ENCODE results near the gene UTF1.
"Not testable (repeated sequence)": the region's sequence is repeated elsewhere in the genome, so short reads cannot be mapped to it uniquely, and the experiment has no call there.

Gene UTF1

DNA sequence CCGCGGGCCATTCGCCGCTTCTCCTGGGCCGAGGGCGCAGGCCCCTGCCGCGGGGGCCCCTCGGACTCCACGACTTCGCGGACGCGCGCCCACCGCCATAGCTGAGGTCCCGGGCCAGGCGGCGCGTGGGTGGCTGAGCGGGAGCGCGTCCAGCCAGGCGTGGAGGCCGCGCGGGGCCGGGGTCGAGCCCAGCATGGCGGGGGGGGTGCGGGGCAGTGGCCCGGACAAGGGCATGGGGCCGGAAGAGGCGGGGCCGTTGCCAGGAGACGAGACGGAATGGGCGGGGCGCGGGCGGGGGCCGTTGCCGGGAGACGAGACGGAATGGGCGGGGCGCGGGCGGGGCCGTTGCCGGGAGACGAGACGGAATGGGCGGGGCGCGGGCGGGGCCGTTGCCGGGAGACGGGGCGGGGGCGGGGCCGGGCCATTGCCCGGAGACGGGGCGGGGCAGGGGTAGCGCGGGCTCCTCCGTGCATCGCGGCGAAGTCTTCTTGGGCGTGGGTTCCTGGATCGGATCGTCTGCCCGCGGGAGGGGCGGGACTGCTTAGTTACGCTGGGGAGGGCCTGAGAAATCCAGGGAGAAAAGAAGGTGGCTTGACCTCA, 31.8 kb downstream of the UTF1 start:
- peak overlapping the region; percentile 83 for H3K27ac ChIP-seq (ENCODE audit: low read depth, low read length)
- no peaks in the 10 kb centered on the region for H3K36me3 ChIP-seq (ENCODE audit: control insufficient read depth, insufficient read depth, low read length)
- H3K4me1 ChIP-seq (ENCODE audit: control insufficient read depth, insufficient read depth, low read length) = peaks cover 6% of the 10 kb centered on the region
- peak overlapping the region; percentile 77 for H3K4me3 ChIP-seq (ENCODE audit: low read length)
- H3K9ac ChIP-seq (ENCODE audit: low read length) = no peak overlapping the region
- H3K27me3 ChIP-seq (ENCODE audit: control insufficient read depth, insufficient read depth, low read length) = no peaks in the 10 kb centered on the region

DNA sequence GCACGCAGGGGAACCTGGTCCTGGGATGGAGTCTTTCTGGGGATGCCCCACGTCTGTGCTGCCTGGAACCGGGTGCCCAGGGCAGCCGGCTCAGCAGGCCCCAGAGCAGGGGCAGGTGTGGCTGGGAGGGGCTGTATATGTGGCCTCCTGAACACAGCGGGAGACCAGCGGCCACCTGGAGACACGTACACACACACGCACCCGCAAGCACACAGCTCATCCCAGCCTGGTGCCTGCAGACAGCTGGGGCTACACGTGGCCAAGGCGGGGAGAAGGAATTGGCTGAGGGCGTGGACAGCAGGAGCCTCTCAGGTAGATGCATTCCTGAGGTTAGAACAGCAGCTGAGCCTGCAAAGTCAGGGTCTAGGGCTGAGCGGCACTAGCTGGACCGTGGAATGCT, 32.7 kb downstream of the UTF1 start:
- Histone ChIP-seq H3K9ac (ENCODE audit: low read length) (no peak overlapping the region), H3K27ac (ENCODE audit: low read depth, low read length) (no peak overlapping the region)

DNA sequence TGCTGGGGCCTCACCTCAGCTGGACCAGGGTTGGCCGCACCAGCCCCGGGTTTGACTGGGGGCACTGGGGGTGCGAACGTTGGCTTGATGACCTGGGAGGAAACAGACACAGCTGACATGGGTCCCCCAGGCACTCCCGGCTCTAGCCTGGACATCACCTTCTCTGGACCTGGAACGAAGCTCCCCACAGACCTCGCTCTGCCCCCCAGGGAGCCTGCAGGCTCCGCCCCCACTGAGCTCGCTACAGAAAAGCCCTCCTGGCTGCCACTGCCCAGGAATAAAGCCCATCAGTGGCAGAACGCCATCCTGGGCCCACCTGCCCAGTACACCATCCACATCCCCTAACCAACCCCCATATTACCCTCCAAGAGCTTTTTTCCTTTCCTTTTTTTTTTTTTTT, 33.7 kb downstream of the UTF1 start:
- Histone ChIP-seq H3K9ac (ENCODE audit: low read length) (no peak overlapping the region), H3K4me3 (ENCODE audit: low read length) (no peak overlapping the region), H3K4me1 (ENCODE audit: control insufficient read depth, insufficient read depth, low read length) (peaks cover 6% of the 10 kb centered on the region), H3K27ac (ENCODE audit: low read depth, low read length) (no peak overlapping the region), H3K36me3 (ENCODE audit: control insufficient read depth, insufficient read depth, low read length) (no peaks in the 10 kb centered on the region), H3K27me3 (ENCODE audit: control insufficient read depth, insufficient read depth, low read length) (no peaks in the 10 kb centered on the region)

More for the DNA sequence above, 32.7 kb downstream of the UTF1 start:
- Histone ChIP-seq H3K4me3 (ENCODE audit: low read length) (peak overlapping the region; percentile 22), H3K4me1 (ENCODE audit: control insufficient read depth, insufficient read depth, low read length) (peaks cover 6% of the 10 kb centered on the region), H3K27me3 (ENCODE audit: control insufficient read depth, insufficient read depth, low read length) (no peaks in the 10 kb centered on the region), H3K36me3 (ENCODE audit: control insufficient read depth, insufficient read depth, low read length) (no peaks in the 10 kb centered on the region)

DNA sequence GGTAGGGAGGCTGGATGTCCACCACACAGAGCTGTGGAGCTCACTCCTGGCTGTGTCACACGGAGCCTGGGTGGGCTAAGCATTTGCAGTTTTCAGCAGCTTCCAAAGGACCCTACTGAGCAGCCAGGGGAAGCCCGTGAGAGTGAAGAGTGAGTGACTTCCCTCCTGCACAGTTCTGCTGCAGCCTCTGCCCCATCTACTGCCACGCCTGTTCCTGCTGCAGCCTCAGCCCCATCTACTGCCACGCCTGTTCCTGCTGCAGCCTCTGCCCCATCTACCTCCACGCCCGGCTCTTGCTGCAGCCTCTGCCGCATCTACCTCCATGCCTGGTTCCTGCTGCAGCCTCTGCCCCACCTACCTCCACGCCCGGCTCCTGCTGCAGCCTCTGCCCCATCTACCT, 34.4 kb downstream of the UTF1 start:
- Histone ChIP-seq H3K4me3 (ENCODE audit: low read length) (no peak overlapping the region), H3K36me3 (ENCODE audit: control insufficient read depth, insufficient read depth, low read length) (no peaks in the 10 kb centered on the region), H3K27me3 (ENCODE audit: control insufficient read depth, insufficient read depth, low read length) (no peaks in the 10 kb centered on the region), H3K27ac (ENCODE audit: low read depth, low read length) (no peak overlapping the region), H3K9ac (ENCODE audit: low read length) (no peak overlapping the region), H3K4me1 (ENCODE audit: control insufficient read depth, insufficient read depth, low read length) (peaks cover 6% of the 10 kb centered on the region)

DNA sequence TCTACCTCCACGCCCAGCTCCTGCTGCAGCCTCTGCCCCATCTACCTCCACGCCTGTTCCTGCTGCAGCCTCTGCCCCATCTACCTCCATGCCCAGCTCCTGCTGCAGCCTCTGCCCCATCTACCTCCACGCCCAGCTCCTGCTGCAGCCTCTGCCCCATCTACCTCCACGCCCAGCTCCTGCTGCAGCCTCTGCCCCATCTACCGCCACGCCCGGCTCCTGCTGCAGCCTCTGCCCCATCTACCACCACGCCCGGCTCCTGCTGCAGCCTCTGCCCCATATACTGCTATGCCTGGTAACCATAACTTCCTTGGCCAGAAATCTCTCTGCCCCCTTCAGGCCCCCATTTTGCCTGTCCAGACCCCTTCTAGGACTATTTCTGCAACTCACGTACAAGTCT, 35.0 kb downstream of the UTF1 start:
- not testable (repeated sequence) for H3K9ac ChIP-seq (ENCODE audit: low read length); H3K4me1 ChIP-seq (ENCODE audit: control insufficient read depth, insufficient read depth, low read length); H3K4me3 ChIP-seq (ENCODE audit: low read length); H3K27me3 ChIP-seq (ENCODE audit: control insufficient read depth, insufficient read depth, low read length); H3K36me3 ChIP-seq (ENCODE audit: control insufficient read depth, insufficient read depth, low read length); H3K27ac ChIP-seq (ENCODE audit: low read depth, low read length)

DNA sequence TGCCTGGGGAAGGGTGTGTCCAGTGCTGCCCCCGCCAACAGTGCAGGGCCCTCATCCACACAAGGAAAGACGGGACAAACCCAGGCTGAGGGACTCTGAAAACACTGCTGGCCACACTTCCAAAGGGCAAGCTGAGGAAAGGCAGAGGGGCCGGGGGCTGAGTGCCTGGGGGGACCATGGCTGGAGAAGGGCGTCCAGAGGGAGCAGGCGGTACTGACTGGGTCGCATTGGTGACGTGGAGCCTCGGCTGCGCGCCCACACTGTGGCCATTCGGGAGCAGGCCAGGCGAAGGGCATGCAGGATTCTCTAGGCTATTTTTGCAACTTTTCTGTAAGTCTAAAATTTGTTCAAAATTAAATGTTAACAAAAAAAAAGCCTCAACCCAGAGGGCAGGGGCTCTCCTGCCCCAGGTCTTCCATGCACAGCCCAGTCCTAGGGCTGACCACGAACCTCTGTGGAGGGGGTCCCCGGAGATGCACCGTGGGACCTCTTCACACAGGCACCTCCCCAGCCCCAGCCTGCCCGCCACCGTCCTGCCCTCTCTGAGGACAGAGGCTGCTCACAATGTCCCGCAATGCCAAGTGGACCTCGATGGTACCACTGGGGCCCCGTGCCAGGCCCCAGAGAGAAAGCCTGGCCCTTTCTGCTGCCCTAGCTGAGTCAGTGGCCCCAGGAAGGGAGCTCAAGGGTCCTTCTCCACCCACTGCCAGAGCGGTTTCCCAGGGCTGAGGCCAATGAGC, 36.2 kb downstream of the UTF1 start:
- no peak overlapping the region for H3K27ac ChIP-seq (ENCODE audit: low read depth, low read length)
- peaks cover 3% of the 10 kb centered on the region for H3K4me1 ChIP-seq (ENCODE audit: control insufficient read depth, insufficient read depth, low read length)
- no peaks in the 10 kb centered on the region for H3K27me3 ChIP-seq (ENCODE audit: control insufficient read depth, insufficient read depth, low read length)
- no peak overlapping the region for H3K9ac ChIP-seq (ENCODE audit: low read length)
- H3K36me3 ChIP-seq (ENCODE audit: control insufficient read depth, insufficient read depth, low read length) = no peaks in the 10 kb centered on the region
- H3K4me3 ChIP-seq (ENCODE audit: low read length) = no peak overlapping the region

DNA sequence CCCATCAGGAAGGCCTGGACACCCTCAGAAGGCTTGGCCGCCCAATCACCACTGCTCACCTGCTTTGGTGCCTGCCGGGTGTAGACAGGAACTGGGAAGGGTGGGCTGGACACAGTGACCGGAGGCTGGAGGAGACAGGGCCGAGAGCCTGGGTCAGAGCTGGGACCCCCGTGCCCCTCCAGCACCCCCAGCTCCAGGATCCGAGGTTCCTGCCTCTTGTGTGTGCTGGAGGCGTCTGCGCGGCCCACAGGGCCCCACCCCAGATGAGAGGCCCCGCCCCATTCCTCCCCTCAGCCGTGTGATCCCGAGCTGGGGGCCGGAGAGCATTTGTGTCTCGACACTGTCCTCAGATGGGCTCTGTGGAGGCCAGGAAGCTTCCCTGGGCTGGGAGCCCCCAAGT, 37.3 kb downstream of the UTF1 start:
- Histone ChIP-seq H3K9ac (ENCODE audit: low read length) (no peak overlapping the region), H3K4me1 (ENCODE audit: control insufficient read depth, insufficient read depth, low read length) (peaks cover 2% of the 10 kb centered on the region), H3K36me3 (ENCODE audit: control insufficient read depth, insufficient read depth, low read length) (no peaks in the 10 kb centered on the region), H3K4me3 (ENCODE audit: low read length) (no peak overlapping the region), H3K27ac (ENCODE audit: low read depth, low read length) (no peak overlapping the region), H3K27me3 (ENCODE audit: control insufficient read depth, insufficient read depth, low read length) (no peaks in the 10 kb centered on the region)

DNA sequence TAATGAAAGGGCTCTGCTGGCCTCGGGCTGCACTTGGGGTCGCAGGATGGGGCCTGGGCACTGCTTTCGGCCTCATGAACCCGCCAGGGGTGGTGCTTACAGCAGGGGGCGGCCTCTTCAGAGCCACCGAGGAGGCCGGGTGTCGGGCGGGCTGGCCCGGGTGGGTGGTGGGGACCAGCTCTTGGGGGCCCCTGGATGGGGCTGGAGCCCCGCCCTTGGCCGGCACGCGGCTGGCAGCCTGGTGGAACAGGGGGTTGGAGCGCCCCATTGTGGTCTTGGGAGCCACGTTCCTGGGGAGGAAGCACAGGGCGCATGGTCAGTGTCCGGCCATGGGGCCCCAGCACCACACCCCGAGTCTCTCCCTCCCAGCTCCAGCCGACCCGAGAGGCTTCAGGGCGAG, 37.8 kb downstream of the UTF1 start:
- Histone ChIP-seq H3K36me3 (ENCODE audit: control insufficient read depth, insufficient read depth, low read length) (no peaks in the 10 kb centered on the region), H3K4me1 (ENCODE audit: control insufficient read depth, insufficient read depth, low read length) (no peaks in the 10 kb centered on the region), H3K27me3 (ENCODE audit: control insufficient read depth, insufficient read depth, low read length) (no peaks in the 10 kb centered on the region), H3K9ac (ENCODE audit: low read length) (no peak overlapping the region), H3K27ac (ENCODE audit: low read depth, low read length) (no peak overlapping the region), H3K4me3 (ENCODE audit: low read length) (no peak overlapping the region)

DNA sequence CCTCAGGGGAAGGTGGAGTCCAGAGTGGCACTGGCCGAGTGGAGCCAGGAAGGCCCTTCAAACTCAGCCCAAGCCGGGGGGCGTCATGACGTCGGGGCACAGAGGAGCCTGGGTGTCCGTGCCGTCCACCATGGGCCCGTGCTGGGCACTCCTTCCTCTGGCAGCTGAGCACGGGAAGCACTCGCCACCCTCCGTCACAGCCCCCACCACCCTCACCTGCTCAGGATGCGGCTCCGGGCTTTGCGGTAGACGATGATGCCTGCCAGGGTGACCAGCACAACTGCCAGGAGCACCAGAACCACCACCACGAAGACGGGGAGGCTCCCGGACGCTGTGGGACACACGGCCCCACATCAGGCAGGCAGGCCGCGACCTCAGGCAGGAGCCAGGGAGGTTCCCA, 38.5 kb downstream of the UTF1 start:
- no peak overlapping the region for H3K27ac ChIP-seq (ENCODE audit: low read depth, low read length)
- no peak overlapping the region for H3K4me3 ChIP-seq (ENCODE audit: low read length)
- no peaks in the 10 kb centered on the region for H3K27me3 ChIP-seq (ENCODE audit: control insufficient read depth, insufficient read depth, low read length)
- no peaks in the 10 kb centered on the region for H3K4me1 ChIP-seq (ENCODE audit: control insufficient read depth, insufficient read depth, low read length)
- H3K9ac ChIP-seq (ENCODE audit: low read length) = no peak overlapping the region
- H3K36me3 ChIP-seq (ENCODE audit: control insufficient read depth, insufficient read depth, low read length) = no peaks in the 10 kb centered on the region

DNA sequence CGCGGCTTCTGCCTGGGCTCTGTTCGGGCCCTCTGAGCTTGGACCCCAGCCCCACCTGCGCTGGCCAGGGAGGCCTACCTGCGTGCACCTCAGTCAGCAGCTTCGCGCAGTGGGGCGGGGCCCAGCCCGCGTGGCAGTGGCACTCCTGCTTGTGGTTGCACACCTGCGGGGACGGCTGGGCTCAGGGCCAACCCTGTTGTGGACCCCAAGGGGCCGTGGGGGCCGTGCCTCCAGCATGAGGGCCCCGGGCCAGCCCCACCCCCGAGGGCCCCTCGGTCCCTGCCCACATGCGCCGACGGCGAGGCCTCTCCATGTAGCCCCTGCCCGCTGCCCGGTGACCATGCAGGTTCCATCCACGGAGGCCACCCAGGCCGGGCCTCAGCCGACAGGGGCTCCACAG, 39.4 kb downstream of the UTF1 start:
- H3K4me3 ChIP-seq (ENCODE audit: low read length) = no peak overlapping the region
- H3K36me3 ChIP-seq (ENCODE audit: control insufficient read depth, insufficient read depth, low read length) = no peaks in the 10 kb centered on the region
- no peak overlapping the region for H3K9ac ChIP-seq (ENCODE audit: low read length)
- H3K4me1 ChIP-seq (ENCODE audit: control insufficient read depth, insufficient read depth, low read length) = no peaks in the 10 kb centered on the region
- H3K27me3 ChIP-seq (ENCODE audit: control insufficient read depth, insufficient read depth, low read length) = peaks cover under 1% of the 10 kb centered on the region
- H3K27ac ChIP-seq (ENCODE audit: low read depth, low read length) = no peak overlapping the region

DNA sequence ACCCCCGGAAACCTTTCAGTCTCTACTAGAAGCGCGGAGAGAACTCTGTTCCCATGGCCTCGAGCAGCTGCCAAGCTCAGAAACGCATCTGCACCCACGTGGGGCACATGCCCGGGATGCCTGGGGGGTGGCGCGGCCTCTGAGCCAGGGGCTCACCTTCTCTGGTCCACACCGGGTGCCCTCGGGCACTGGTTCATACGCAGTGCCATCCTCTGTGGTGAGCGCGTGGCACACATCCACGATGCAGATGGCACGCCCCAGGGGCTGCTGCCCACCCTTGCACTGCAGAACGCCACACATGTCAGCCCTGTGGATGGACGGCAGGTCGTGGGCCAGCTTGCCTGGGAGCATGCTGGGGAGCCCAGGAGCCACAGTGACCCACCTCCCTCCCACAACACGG, 40.2 kb downstream of the UTF1 start:
- Histone ChIP-seq H3K36me3 (ENCODE audit: control insufficient read depth, insufficient read depth, low read length) (no peaks in the 10 kb centered on the region), H3K4me3 (ENCODE audit: low read length) (no peak overlapping the region), H3K27ac (ENCODE audit: low read depth, low read length) (no peak overlapping the region), H3K9ac (ENCODE audit: low read length) (no peak overlapping the region), H3K4me1 (ENCODE audit: control insufficient read depth, insufficient read depth, low read length) (no peaks in the 10 kb centered on the region), H3K27me3 (ENCODE audit: control insufficient read depth, insufficient read depth, low read length) (peaks cover 5% of the 10 kb centered on the region)

DNA sequence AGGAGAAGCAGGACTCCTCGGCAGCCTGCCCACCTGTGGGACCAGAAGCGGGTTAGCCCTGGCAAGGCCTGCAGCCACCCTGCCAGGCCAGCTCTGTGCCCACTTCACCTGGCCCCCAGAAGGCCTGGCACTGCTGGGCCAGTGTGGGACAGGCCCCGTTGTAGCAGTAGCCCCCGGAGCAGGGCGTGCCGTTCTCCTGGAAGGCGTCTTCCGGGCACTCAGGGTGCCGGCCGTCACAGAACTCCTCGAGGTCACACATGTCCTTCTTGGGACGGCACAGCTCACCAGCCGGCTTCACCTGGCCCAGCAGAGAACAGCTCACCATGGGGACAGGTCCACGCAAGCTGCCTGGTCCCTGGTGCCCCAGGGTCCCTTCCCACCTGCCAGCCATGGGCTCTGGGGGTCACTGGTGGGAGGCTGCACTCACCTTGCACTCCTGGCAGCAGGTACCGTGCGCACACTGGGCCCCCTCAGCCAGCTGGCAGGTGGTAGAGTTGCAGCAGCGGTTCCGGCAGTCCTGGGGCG, 40.8 kb downstream of the UTF1 start:
- H3K4me3 ChIP-seq (ENCODE audit: low read length) = no peak overlapping the region
- H3K27me3 ChIP-seq (ENCODE audit: control insufficient read depth, insufficient read depth, low read length) = peaks cover 7% of the 10 kb centered on the region
- no peaks in the 10 kb centered on the region for H3K4me1 ChIP-seq (ENCODE audit: control insufficient read depth, insufficient read depth, low read length)
- no peaks in the 10 kb centered on the region for H3K36me3 ChIP-seq (ENCODE audit: control insufficient read depth, insufficient read depth, low read length)
- no peak overlapping the region for H3K9ac ChIP-seq (ENCODE audit: low read length)
- H3K27ac ChIP-seq (ENCODE audit: low read depth, low read length) = no peak overlapping the region

All from rectal smooth muscle tissue (tissue), 1 donor.